Measurements from ENCODE around the gene PLXNB2.
A peak's percentile ranks its signal among the peaks of the same experiment; 100 is the strongest.

GRCh38 chr22:50341977-50342650, 34.7 kb upstream of the PLXNB2 start:
- TF ChIP-seq EP300 (conservative IDR thresholded peaks at IDR 0.05; ENCODE audit: poor library complexity, severe bottlenecking) (no peak), CTCF (IDR thresholded peaks at IDR 0.05; ENCODE audit: poor library complexity, severe bottlenecking) (peak; percentile 96), POLR2AphosphoS5 (IDR thresholded peaks at IDR 0.05) (no peak), EZH2 (IDR thresholded peaks at IDR 0.05; ENCODE audit: borderline replicate concordance, insufficient read depth, low read length, poor library complexity, severe bottlenecking) (no peak), MXI1 (conservative IDR thresholded peaks at IDR 0.05; ENCODE audit: poor library complexity, severe bottlenecking) (peak; percentile 2), REST (IDR thresholded peaks at IDR 0.05; ENCODE audit: borderline replicate concordance) (no peak), SMC3 (conservative IDR thresholded peaks at IDR 0.05; ENCODE audit: poor library complexity) (peak; percentile 81), RAD21 (conservative IDR thresholded peaks at IDR 0.05) (peak; percentile 85), TAF1 (IDR thresholded peaks at IDR 0.05; ENCODE audit: low read depth) (no peak)

Measured in neural cell (in vitro differentiated cells).